Suppressor macrophage (primary cell): ENCODE measurements around the gene MAGI1.
"Not testable (repeated sequence)": the region's sequence is repeated elsewhere in the genome, so short reads cannot be mapped to it uniquely, and the experiment has no call there.

Experiments
- DNase-seq, 4 experiments: peaks; one replicate each; pipeline ENCODE4 v3.0.0-alpha.2; 2020 to 2022

MAGI1 gene

DNA sequence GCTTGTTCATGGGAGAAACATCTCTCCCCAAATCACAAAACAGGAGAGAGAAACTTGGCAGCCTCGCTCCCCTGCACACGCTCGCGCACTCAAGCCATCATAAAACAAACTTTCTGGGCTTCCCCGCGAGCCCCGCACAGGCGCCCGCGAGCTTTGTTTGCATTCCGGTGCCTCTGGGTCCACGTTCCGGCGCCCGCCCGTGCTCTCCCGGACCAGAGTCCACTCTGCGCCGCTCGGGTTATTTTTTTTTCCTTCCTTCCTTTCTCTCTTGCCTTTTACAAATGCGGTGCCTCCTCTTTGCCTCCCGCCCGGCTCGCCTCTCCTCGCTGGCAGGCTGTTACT lies 363 bp downstream of the MAGI1 start:
- DNase-seq = no peak

GRCh38 chr3:66037986-66038369 lies 740 bp downstream of the MAGI1 start:
- DNase-seq = no peak

DNA sequence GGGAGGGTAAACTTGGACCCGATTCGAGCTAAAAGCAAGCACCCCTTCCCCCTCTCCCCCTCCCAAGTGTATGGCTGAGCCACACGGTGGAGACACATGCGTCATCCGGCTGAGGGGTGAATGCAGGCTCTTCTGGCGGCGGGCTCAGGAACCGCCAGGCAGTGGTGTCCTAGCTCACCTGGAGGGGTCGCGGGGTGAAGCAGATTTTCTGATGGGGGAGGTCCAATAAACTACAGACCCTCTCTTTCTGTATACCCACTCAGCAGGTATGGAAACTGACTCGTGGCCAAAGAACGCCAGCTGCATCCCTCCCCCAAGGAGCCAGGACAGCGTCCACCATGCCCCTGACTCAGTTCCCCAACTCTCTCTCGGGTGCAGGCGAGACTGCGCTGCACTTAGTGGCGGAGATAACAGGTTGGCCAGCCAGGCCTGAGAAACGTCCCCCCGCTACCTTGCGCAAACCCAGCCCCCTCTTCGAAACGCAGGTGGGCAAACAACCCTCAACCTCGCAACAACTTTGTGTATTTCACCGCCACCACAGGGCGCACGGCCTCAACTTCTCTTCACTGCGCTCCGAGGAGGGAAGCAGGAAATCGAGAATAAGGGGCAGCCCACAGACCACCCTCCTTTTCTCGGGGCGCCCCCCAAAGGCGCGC lies 1.3 kb downstream of the MAGI1 start:
- no peak for DNase-seq

DNA sequence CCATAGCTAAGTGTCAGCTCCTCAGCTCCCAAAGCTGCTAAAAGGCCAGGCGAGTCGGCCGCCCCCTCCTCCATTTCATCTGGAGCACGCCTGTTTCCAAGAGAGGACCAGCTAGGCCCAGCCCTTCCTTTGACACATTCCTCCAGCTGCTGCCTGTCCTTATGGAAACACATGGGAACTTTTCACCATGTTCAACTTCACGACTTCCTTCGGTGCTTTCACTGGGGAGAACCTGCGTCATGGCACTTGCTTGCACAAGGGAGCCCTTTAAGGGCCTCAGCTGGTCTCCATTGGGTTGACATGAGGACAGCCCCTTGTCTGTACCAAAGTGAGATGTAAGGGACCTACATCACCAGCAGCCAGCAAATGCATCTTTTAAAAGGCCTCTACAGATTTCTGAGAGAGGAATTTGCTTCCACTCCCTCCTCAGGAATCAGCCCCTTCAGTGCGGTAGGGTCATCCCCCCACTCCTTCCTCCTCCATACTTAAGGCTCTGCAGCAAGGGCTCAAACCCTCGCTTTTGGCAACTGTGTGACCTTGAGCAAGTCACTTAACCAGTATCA lies 2.1 kb downstream of the MAGI1 start:
- DNase-seq = no peak

DNA sequence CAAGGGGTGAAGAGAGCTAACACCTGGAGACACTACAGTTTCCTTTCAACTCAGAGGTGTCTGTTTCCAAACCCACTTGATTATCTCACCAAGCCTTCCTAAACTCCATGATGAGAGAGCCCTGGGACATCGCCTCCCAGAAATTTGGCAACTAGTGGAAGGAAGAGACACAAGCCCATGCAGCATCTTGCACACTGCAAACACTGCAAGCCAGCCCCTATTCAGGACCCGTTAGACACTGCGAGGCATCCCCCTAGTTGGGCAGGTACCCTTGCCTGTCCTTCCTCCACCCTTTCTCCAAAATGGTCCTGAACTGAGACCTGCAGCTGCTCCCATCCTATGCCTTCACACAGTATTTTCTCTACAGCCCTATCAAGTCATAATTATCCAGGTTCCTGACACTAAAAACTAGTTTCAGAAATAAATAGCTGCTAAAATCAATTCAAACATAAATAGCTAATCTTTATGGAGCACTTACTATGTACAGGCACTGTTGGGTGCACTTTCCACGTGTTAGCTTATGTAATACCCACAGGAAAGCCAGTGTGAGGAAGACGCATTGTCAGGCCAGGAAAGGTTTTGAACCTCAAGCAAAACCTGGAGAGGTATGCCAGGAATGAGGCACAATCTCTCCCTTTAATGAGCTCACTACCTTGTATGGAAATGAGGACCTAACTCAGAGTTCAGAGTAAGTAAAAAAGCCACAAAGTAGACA lies 2.8 kb downstream of the MAGI1 start:
- no peak for DNase-seq

GRCh38 chr3:66033241-66034138 lies 5.2 kb downstream of the MAGI1 start:
- DNase-seq = no peak

- DNase-seq = no peak
Measured at GRCh38 chr3:66031102-66031698, 7.5 kb downstream of the MAGI1 start.

DNA sequence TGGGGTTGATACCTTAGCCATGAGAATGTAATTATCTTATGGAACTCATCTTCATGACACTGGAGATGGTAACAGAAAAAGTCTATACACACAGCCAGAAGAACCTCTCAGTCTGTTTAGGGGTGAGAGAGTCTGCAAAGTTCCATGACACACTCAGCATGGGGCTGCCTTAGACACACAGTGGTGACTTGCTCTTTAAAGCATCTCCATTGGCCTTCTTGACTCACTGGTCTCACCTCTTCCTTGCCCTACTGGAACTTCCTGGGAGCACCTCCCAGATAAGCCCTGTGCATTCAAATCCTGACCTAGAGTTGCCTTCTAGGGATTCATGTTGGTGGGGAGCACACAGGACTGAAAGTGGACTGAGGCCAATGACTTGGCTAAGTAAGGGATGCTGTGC lies 9.3 kb downstream of the MAGI1 start:
- DNase-seq = no peak

- no peak for DNase-seq
Measured at GRCh38 chr3:66029014-66029413, 9.7 kb downstream of the MAGI1 start.

- DNase-seq = no peak
Measured at GRCh38 chr3:66028457-66028856, 10.3 kb downstream of the MAGI1 start.

DNA sequence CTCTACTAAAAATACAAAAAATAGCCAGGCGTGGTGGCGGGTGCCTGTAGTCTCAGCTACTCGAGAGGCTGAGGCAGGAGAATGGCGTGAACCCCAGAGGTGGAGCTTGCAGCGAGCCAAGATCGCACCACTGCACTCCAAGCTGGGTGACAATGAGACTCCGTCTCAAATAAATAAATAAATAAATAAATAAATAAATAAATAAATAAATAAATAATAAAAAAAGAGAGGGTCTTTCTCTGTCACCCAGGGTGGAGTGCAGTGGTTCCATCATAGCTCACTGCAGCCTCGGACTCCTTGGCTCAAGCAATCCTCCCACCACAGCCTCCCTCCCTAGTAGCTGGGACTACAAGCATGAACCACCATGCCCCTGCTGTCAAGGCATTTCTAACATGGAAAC lies 11.6 kb downstream of the MAGI1 start:
- not testable (repeated sequence) for DNase-seq

DNA sequence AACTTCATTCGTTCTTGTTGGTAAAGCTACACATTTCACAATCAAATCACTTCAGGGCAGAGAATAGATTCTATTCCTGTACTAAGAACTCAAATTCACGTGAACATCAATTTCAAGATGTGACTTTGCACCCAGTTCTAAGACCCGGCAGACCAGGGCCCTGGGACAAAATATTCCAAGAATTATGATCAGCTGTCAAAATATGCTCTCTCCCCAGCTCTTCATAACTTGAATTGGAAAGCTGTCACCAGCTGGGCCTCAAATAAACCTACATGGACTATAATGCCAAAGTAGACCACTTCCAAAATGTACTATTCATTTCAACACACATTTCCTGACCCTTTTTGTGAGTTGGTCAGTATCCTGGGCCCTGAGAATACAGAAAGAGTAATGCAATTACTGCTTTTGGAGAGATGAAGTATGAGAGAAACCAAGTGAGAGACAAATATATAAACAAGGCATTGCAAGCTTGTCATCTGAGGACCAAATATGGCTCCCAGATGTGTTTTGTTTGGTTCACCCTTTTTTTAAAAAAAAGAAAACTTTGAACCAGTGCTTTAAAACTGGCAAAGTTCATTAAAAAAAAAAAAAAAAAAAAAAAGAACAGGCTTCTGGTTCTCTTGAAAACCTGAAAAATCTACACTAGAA lies 14.9 kb downstream of the MAGI1 start:
- no peak for DNase-seq

DNA sequence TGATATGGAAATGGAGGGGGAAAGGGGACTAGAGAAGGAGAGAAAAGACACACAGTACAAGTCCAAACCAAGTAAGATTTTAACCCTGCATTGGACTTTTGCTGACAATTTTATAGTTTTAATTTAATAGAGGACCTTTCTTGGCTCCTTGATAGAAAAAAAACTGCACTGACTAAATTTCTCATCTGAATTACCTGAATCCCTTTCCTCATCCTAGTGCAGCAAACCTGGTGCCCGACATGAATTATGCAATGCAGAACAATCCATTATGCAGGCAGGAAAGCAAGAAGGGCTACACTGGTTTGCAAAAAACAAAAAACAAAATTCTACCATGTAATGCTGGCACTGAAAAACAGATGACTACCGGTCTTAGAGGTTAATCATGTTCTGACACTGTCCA lies 15.5 kb downstream of the MAGI1 start:
- no peak for DNase-seq

- DNase-seq = no peak
Measured at GRCh38 chr3:66021731-66022131, 17.0 kb downstream of the MAGI1 start.

DNA sequence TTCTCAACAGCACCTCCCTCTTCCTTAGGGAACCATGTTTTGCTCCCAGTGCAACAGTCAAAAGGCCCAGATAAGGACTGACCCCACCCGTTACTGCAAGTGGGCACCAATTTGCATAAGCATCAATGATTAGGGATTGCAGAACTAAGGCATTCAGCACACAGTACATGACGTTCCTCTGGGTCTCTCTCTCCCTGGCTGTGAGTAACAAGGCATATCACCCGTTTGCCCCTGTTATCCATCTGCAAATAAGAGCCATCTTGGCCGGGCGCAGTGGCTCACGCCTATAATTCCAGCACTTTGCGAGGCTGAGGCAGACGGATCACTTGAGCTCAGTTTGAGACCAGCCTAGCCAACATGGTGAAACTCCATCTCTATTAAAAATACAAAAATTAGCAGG lies 18.8 kb downstream of the MAGI1 start:
- no peak for DNase-seq

- no peak for DNase-seq
Measured at GRCh38 chr3:66018057-66019033, 20.4 kb downstream of the MAGI1 start.

DNA sequence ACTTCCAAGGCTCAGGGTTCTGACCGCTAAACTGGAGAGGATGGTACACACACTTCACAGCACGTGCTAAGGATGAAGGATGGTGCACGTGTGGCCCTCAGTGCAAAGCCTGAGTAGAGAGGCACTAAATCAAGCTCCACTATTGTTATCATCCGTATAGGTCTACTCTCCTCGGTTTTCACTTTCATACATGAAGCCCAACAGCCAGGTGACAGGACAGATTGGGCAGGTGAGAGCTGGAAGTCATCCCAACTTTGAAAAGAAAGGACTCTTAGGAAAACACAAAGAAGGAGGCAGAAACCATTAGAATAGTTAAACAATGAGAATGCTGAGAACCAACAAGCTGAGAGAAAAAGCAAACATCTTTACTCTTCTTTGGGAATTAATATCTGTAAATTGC lies 21.1 kb downstream of the MAGI1 start:
- no peak for DNase-seq

- no peak for DNase-seq
Measured at GRCh38 chr3:66017084-66017483, 21.6 kb downstream of the MAGI1 start.

GRCh38 chr3:66015841-66016240 lies 22.9 kb downstream of the MAGI1 start:
- no peak for DNase-seq

DNA sequence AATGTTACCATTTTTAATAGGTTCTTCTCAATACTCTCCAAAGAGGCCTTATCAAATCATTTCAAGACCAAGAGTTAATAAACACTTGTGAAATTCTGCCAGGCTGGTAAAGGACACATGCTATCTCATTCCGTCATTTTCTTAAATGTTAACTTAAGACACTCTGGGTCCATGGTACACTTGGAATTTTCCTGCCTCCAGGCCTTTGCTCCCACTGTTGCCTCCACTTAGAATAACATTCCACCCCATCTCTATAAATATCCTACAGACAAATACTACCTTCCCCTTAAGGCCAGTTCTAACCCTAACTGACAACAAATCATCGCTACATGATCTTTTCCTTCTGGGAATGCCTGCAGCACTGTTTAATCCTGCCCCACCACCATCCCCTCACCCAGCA lies 24.1 kb downstream of the MAGI1 start:
- no peak for DNase-seq

- DNase-seq = no peak
Measured at GRCh38 chr3:66014056-66014455, 24.7 kb downstream of the MAGI1 start.
